Keratinocyte (primary cell): ENCODE results near the gene RALGPS2. TPM values are rescaled to one million over a fixed set of nuclear protein-coding genes. Genes with fewer than 3 reads are reported as not detected.

Experiments used
- DNase-seq: peaks from one replicate; pipeline ENCODE4 v3.0.0-alpha.2; 2011; ENCODE audit warnings: low read depth, missing footprints, low spot score
- FAIRE-seq: peaks from 2 replicates; lab custom pipeline; 2011; peaks lifted over from hg19 to GRCh38; lab: Jason Lieb, UNC
- H2AFZ ChIP-seq: 2 replicates; pipeline ENCODE4 v1.6.0; 2012; ENCODE audit warnings: low read length, control low read depth, inconsistent platforms; ENCODE audit not compliant: control insufficient read depth
- H3K27ac ChIP-seq: 2 replicates; pipeline ENCODE4 v1.5.1; 2011; ENCODE audit warnings: low read length; ENCODE audit not compliant: control insufficient read depth, insufficient read depth
- H3K27me3 ChIP-seq: 3 replicates; pipeline ENCODE4 v1.6.0; 2011; ENCODE audit warnings: low read length; ENCODE audit not compliant: control insufficient read depth, insufficient read depth; ENCODE audit errors: extremely low read depth
- H3K36me3 ChIP-seq, 2 experiments: 2 replicates in 1 of 2; 3 replicates in 1 of 2; pipeline ENCODE4 v1.5.1; 2011; ENCODE audit warnings: low read length in 2 of 2, mild to moderate bottlenecking in 1 of 2; ENCODE audit not compliant: control insufficient read depth in 2 of 2, insufficient read depth in 2 of 2; ENCODE audit errors: extremely low read depth in 1 of 2
- H3K4me1 ChIP-seq: 3 replicates; pipeline ENCODE4 v1.5.1; 2011; ENCODE audit warnings: low read length; ENCODE audit not compliant: control insufficient read depth, insufficient read depth; ENCODE audit errors: extremely low read depth
- H3K4me2 ChIP-seq: 3 replicates; pipeline ENCODE4 v1.6.0; 2011; ENCODE audit warnings: low read depth, low read length; ENCODE audit not compliant: control insufficient read depth, insufficient read depth; ENCODE audit errors: extremely low read depth
- H3K4me3 ChIP-seq, 3 experiments: fragments of 200-600 bp in 1 of 3; sonication (generic) in 1 of 3; 2 replicates in 2 of 3; 3 replicates in 1 of 3; pipeline ENCODE4 v1.5.1; 2011 to 2016; ENCODE audit warnings: low read length in 3 of 3, mild to moderate bottlenecking in 3 of 3, control low read depth in 2 of 3, inconsistent platforms in 1 of 3, low read depth in 1 of 3, mixed read lengths in 1 of 3, mixed run types in 1 of 3, moderate library complexity in 1 of 3; ENCODE audit not compliant: control insufficient read depth in 2 of 3, insufficient read depth in 2 of 3; ENCODE audit errors: extremely low read depth in 1 of 3
- H3K79me2 ChIP-seq: 2 replicates; pipeline ENCODE4 v1.6.0; 2012; ENCODE audit warnings: low read length; ENCODE audit not compliant: control insufficient read depth, insufficient read depth
- H3K9ac ChIP-seq: 3 replicates; pipeline ENCODE4 v1.6.0; 2011; ENCODE audit warnings: low read length; ENCODE audit not compliant: control insufficient read depth, insufficient read depth; ENCODE audit errors: extremely low read depth
- H3K9me1 ChIP-seq: 3 replicates; pipeline ENCODE4 v1.6.0; 2011; ENCODE audit warnings: low read length; ENCODE audit not compliant: control insufficient read depth, insufficient read depth; ENCODE audit errors: extremely low read depth
- H3K9me3 ChIP-seq: 2 replicates; pipeline ENCODE4 v1.5.1; 2012; ENCODE audit warnings: low read depth, low read length; ENCODE audit not compliant: control insufficient read depth
- H4K20me1 ChIP-seq: 3 replicates; pipeline ENCODE4 v1.6.0; 2011; ENCODE audit warnings: low read length; ENCODE audit not compliant: control insufficient read depth, insufficient read depth; ENCODE audit errors: extremely low read depth
- EZH2 ChIP-seq: IDR thresholded peaks from one replicate; pipeline ENCODE4 v1.6.1; 2012; ENCODE audit warnings: inconsistent platforms, mild to moderate bottlenecking, low read length, moderate library complexity
- dilution Hi-C: fragments of 300-500 bp; cut with MboI; formaldehyde crosslinking; loops from one replicate; pipeline ENCODE4 v1.7.0; 2020; ENCODE audit warnings: low sequenced_read_pairs; ENCODE audit not compliant: extremely low pct_ligation_motif_present
- polyA plus RNA-seq, 5 experiments: library from polyadenylated mRNA; depleted of rRNA in 3 of 5; stranded (reverse) in 3 of 5; stranded (forward) in 1 of 5; unstranded in 1 of 5; fragments of >200 nt; gene quantifications; 1 replicate in 1 of 5; 2 replicates in 3 of 5; 3 replicates in 1 of 5; pipeline versions ENCODE4 v1.2.1 to v1.2.3, GENCODE V29; 2011 to 2012; ENCODE audit warnings: missing spikeins in 2 of 5, low read depth in 1 of 5, low replicate concordance in 1 of 5
- TF ChIP-seq, protein P1 (sequence below), 3 experiments: IDR thresholded peaks in 1 of 3; conservative IDR thresholded peaks in 1 of 3; optimal IDR thresholded peaks in 1 of 3; 2 replicates in 2 of 3; 3 replicates in 1 of 3; pipeline versions ENCODE3 to v1.5.1; 2011; ENCODE audit warnings: low read length in 3 of 3, mild to moderate bottlenecking in 3 of 3, moderate library complexity in 2 of 3, control low read depth in 1 of 3, inconsistent platforms in 1 of 3; ENCODE audit not compliant: insufficient read depth in 2 of 3; ENCODE audit errors: extremely low read depth in 1 of 3

The RALGPS2 gene
- polyA plus RNA-seq, 1 donor (not counting 4 experiments of a cell fraction or from before 2014, with no cell fraction given) = 14.8 TPM

DNA sequence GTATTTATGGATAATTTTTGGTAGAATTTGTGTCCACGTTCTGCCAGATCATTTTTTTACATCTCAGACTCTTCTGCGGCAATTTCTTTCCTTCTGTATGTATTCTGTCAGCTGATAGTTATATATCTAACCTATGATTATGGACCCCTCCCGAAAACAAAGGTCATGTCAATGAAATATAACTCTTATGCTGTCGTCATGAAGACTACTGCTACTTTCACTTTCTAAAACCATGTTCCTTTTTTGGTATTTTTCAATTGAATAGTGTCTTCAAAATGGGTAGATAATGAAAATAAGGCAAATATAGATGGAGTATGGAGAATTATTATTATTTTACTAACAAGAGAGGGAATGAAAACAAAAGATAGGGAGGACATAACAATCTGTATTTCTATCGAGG, 142.6 kb downstream of the RALGPS2 start:
- dilution Hi-C loops = no loop called here
- Histone ChIP-seq H3K4me3 (no peak overlapping the region), H2AFZ (no peak overlapping the region), H3K4me2 (no peak overlapping the region), H3K27ac (no peak overlapping the region), H3K27me3 (no peaks in the 10 kb centered on the region), H3K9me3 (no peaks in the 10 kb centered on the region), H3K36me3 (no peaks in the 10 kb centered on the region), H3K9me1 (no peaks in the 10 kb centered on the region), H3K4me1 (no peaks in the 10 kb centered on the region), H3K79me2 (no peaks in the 10 kb centered on the region), H4K20me1 (no peaks in the 10 kb centered on the region), H3K9ac (no peak overlapping the region)
- TF ChIP-seq, protein P1, sequence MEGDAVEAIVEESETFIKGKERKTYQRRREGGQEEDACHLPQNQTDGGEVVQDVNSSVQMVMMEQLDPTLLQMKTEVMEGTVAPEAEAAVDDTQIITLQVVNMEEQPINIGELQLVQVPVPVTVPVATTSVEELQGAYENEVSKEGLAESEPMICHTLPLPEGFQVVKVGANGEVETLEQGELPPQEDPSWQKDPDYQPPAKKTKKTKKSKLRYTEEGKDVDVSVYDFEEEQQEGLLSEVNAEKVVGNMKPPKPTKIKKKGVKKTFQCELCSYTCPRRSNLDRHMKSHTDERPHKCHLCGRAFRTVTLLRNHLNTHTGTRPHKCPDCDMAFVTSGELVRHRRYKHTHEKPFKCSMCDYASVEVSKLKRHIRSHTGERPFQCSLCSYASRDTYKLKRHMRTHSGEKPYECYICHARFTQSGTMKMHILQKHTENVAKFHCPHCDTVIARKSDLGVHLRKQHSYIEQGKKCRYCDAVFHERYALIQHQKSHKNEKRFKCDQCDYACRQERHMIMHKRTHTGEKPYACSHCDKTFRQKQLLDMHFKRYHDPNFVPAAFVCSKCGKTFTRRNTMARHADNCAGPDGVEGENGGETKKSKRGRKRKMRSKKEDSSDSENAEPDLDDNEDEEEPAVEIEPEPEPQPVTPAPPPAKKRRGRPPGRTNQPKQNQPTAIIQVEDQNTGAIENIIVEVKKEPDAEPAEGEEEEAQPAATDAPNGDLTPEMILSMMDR (optimal IDR thresholded peaks at IDR 0.05 in 1 of 3, IDR thresholded peaks at IDR 0.05 in 1 of 3, conservative IDR thresholded peaks at IDR 0.05 in 1 of 3; ENCODE audit: extremely low read depth in 1 of 3, insufficient read depth in 2 of 3, low read length in 3 of 3) = no peak
- TF ChIP-seq EZH2 = no peak
- no peak for FAIRE-seq
- no peak for DNase-seq

DNA sequence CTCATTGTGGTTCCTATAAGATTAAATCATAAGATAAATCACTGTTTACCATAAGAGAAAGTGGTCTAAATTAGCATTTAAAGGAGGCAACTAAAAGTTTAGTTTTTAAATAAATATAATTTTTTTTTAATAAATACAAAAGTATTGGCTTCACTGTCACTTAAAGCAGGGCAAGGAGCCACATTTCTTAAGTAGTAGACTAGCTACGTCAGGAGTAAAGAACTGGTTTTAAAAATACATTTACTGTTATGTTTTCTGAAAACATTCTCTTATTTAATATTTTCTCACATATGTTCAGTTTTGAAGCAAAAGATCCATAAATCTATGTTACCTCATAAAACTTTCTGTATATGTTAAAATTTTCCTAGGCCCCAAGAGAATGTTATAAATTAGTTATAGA, 143.7 kb downstream of the RALGPS2 start:
- no peaks in the 10 kb centered on the region for H3K9me1 ChIP-seq
- no peaks in the 10 kb centered on the region for H4K20me1 ChIP-seq
- no peak overlapping the region for H2AFZ ChIP-seq
- H3K4me3 ChIP-seq = no peak overlapping the region
- no peak overlapping the region for H3K9ac ChIP-seq
- TF ChIP-seq EZH2 = no peak
- TF ChIP-seq, protein P1 (optimal IDR thresholded peaks at IDR 0.05 in 1 of 3, IDR thresholded peaks at IDR 0.05 in 1 of 3, conservative IDR thresholded peaks at IDR 0.05 in 1 of 3; ENCODE audit: extremely low read depth in 1 of 3, insufficient read depth in 2 of 3, low read length in 3 of 3) = no peak
- H3K27ac ChIP-seq = no peak overlapping the region
- H3K36me3 ChIP-seq = no peaks in the 10 kb centered on the region
- no peaks in the 10 kb centered on the region for H3K27me3 ChIP-seq
- FAIRE-seq = no peak
- DNase-seq = no peak
- no peaks in the 10 kb centered on the region for H3K79me2 ChIP-seq
- no peak overlapping the region for H3K4me2 ChIP-seq
- dilution Hi-C loops = no loop called here
- no peaks in the 10 kb centered on the region for H3K4me1 ChIP-seq
- H3K9me3 ChIP-seq = no peaks in the 10 kb centered on the region
